ENCODE measurements around the gene RPRD1B.
"Not testable (repeated sequence)": the region's sequence is repeated elsewhere in the genome, so short reads cannot be mapped to it uniquely, and the experiment has no call there.

RPRD1B gene

DNA sequence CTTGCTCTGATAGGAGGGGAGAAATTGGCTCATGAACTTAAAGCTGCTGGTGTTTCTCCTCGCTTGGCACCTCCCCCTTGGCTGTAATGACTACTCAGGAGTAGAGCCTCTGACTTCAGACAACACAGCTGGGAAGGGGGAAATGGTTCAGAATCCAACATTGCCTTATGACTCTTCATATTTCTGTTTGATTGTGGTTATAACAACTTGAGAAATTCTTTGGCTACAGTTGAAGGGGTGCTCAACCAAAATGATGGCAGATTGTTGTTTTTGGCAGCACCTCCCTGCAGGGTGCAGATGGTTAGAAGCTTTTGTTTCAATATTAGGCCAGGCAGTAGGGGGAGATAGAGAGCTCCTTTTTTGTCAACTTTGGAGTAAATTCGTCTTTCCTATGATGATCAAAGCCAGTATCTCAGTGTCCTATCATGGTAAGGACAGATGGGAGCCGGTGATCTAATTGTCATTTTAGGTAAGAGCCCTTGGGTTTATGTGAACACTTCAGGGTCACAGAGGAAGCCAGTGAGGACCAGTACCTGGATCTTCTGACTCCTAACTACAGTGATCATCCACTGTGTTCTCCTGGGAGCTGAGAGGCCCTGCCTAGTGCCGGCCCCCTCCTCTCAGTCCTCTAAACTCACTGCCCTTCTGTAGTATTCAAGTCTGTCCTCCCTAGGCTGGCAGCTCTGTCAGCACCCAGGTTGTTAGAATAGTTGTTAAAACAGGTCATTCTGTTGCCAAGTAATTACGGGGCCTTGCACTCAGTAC is 39.9 kb downstream of the RPRD1B start:
- DNase-seq (ENCODE audit: low spot score): peak; percentile 68

DNA sequence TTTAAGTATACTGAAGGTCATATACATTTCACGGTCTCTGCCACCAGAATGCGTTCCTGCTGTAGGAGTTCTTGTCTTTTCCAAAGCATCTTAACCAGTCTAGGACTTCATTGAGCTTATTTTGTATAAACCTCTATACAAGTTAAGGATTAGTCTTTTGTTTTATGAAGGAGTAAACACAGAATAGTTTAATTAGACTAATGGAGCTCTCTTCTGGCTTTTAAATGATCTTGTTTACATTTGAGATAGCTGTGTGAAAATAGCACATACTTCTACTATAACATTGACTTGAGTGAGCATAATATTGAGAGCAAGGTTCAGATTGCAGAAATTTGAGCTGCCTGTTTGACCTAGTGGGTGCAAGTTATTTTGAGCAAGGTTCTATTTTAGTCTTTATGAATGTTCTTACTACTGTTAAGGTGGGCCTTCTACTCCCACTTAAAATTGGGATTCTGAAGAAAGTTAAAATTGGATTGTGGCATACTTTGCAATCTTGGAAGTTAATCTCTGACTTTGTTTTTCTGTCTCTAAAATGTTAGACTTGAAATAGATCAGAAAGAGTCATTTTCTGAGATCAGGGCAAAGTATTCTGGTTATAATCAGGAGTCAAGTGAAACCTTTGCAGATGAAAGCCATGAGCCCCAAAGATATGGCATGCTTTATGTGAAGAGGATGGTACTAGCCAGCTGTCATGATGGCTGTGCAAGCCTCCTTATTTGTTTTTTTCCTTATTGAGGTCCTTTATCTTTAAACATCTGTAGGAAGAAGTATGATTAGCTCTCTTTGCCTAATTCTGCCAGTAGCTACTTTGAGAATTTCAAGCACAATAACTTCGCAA is 41.8 kb downstream of the RPRD1B start:
- no peak for DNase-seq (ENCODE audit: low spot score)

DNA sequence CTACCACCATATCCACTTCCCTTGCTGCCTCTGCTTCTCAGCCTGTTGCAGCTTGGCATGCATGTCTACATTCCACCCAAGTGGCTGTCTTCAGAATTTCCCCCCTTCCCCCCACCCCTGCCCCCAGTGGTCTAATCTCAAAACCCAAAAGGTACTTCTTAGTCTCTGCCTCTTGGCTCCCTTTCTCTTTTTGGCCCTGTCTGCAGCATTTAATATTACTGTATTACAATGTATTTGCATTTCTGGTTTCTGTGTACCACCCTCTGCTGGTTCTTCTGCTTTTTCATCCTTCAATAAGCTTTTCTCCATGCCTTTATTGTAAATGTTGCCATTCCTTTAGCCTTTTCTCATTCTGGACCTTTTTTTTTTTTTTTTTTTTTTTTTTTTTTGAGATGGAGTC is 43.0 kb downstream of the RPRD1B start:
- no peak for DNase-seq (ENCODE audit: low spot score)

GRCh38 chr20:38078084-38078483 is 44.5 kb downstream of the RPRD1B start:
- no peak for DNase-seq (ENCODE audit: low spot score)

DNA sequence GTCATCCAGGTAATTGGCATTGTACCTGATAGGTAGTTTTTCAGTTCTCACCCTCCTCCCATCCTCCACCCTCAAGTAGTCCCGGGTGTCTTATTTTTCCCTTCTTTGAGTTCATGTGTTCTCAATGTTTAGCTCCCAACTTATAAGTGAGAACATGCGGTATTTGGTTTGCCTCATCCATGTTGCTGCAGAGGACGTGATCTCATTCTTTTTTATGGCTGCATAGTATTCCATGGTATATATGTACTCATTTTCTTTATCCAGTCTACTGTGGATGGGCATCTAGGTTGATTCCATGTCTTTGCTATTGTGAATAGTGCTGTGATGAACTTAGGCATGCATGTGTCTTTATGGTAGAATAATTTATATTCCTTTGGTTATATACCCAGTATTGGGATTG is 45.8 kb downstream of the RPRD1B start:
- no peak for DNase-seq (ENCODE audit: low spot score)

GRCh38 chr20:38081575-38081974 is 48.0 kb downstream of the RPRD1B start:
- no peak for DNase-seq (ENCODE audit: low spot score)

DNA sequence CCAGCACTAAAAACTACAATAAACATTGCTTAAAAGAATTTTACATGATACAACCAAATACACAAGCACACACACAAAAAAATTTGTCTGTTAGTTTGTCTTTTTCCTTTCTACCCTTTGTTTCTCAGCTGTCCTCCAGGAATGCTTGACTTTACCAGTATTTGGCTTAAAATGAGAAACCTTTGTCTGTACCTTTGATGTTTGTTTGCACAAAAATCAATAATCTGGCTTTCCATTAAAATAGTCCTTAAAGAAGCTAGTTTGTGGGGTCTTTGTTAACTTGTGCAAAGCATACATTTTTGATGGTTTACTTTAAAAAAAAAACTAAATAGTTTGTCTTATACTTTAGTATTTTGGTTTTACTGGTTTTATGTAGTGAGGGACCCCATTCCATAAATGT is 49.3 kb downstream of the RPRD1B start:
- DNase-seq (ENCODE audit: low spot score): no peak

- no peak for DNase-seq (ENCODE audit: low spot score)
Observed at GRCh38 chr20:38083338-38084048, 49.9 kb downstream of the RPRD1B start.

DNA sequence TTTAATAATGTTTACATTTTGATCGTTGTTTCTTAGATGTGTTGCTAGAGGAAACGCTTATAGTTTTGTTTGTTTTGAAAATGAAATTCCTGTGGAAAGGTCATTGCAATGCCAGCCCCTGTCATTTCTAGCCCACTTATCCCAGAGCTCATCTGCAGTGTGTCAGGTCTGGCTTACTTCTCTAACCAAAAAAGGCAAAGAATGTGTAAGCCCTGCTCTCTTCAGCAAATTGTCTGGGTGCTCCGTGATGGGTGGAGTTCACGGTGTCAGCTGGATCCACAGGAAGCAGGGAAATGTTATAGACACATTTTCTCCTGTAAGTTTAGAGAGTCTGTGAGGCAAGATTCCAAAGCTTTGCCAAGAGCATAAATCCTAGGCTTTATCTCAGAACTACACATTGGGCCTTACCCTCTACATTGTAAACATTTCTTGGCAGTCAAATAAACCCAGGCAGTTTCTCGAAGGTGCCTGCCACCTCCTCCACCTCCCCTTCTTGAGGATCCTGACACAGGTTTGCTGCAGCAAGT is 50.9 kb downstream of the RPRD1B start:
- DNase-seq (ENCODE audit: low spot score): no peak

DNA sequence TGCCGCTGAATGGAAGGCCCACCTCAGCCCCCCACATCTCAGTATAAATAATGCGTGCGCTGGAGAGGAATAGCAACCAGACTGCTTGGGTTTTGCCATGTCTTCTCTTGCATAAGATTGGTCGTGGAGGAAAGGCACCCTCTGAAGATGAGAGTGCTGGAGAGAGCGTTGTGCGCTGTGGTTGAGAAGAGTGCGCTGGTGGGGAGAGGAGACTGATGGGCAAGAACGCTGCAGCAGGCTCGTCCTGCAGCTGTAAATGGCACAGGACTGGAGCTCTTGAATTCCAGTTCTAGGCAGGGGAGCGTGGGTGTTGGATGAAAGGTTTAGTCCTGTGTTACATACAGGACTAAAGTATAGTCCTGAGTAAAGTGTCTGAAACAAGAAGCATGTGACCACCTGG is 51.5 kb downstream of the RPRD1B start:
- DNase-seq (ENCODE audit: low spot score): no peak

DNA sequence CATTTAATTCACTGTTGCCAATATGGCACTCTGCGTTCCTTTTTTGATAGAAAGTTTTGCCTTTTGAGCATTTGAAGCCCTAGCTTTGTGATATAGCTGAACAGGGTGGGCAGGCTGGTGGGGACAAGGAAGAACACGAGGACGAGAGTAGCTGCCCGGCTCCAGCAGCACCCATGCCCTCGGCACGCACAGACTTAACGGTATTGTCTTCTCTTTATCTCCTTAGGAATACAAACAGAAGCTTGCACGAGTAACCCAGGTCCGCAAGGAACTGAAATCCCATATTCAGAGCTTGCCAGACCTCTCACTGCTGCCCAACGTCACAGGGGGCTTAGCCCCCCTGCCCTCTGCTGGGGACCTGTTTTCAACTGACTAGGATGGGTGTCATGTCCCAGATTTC is 56.0 kb downstream of the RPRD1B start:
- no peak for DNase-seq (ENCODE audit: low spot score)

GRCh38 chr20:38090061-38090460 is 56.5 kb downstream of the RPRD1B start:
- no peak for DNase-seq (ENCODE audit: low spot score)

DNA sequence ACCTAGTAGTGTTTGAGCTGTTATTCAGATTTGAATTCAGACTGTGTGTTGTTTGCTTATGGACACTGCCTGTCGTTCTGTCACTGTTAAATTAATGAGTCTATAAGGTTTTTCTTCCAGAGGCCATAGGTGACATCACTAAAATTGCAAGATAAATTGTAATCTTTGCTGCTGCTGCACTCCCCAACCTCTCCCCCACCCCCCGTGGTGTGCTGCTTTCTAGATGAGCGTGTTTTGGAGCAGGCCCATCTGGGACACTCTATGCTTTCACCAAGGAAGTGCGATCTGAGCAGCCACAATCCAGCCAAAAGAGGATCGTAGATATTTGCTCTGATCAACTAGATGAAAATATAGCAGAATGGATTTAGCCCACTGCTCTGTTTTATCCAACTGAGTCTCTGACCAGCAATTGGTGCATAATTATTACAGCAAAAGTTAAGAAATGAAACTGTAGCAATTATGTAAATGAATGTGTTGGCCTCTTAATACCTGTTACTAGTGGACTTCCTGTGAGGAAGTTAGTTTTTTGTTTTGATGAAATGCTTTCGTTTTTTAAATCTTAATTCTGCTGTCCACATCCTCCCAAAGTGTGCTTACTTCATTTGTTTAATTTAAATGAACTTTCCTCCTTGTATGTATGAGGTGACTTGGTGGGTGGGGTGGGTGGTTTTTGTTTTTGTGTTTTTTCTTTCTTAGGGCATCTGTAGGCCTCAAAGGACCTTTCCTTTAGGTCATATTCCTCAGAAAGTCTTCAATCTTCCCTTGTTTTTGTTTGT is 58.1 kb downstream of the RPRD1B start:
- no peak for DNase-seq (ENCODE audit: low spot score)

DNA sequence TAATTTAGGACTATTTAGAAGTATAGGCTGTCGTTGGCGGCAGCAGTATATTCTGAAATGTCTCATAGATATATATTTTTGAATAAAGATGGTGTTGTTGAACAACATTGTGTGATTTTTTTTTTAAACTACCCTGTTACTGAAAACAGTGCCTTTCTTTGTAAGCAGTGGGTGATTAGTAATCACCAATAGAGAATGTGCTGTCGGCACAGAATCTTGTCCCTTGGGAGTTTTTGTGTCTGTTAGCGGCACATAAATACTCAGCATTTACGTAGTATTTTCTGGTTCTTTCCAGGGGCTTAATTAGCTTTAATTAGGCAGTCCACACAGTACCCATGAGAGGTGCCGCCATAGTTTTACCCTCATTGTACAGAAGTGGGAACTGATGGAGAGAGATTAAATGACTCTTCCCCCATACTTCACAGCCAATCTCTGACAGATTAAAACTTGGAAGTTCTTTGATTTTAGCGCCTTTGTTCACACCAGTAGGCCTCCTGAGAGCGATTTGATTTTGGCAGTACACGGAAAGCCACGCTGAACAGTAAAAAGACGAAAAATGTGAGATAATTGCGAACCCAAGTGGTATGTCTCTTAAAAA is 58.8 kb downstream of the RPRD1B start:
- no peak for DNase-seq (ENCODE audit: low spot score)

- DNase-seq (ENCODE audit: low spot score): no peak
Observed at GRCh38 chr20:38092915-38093314, 59.4 kb downstream of the RPRD1B start.

DNA sequence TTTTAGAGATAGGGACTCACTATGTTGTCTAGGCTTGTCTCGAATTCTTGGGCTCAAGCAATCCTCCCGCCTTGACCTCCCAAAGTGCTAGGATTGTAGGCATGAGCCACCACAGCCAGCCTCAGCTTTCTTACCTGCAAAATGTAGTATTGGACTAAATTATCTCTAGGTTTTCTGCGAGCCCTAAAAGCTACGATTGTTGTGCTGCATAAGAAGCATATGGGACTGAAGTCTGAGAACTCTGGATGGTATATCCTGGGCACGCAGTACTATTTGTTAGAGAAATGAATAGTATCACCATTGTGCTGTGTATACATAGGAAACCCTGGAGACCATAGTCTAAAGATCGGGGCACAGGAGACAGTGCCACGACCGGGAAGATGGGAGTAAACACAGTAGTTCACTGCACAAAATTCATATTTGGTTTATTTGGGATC is 60.1 kb downstream of the RPRD1B start:
- DNase-seq (ENCODE audit: low spot score): no peak

- no peak for DNase-seq (ENCODE audit: low spot score)
Observed at GRCh38 chr20:38094373-38094891, 60.9 kb downstream of the RPRD1B start.

- DNase-seq (ENCODE audit: low spot score): no peak
Observed at GRCh38 chr20:38095017-38095686, 61.6 kb downstream of the RPRD1B start.

DNA sequence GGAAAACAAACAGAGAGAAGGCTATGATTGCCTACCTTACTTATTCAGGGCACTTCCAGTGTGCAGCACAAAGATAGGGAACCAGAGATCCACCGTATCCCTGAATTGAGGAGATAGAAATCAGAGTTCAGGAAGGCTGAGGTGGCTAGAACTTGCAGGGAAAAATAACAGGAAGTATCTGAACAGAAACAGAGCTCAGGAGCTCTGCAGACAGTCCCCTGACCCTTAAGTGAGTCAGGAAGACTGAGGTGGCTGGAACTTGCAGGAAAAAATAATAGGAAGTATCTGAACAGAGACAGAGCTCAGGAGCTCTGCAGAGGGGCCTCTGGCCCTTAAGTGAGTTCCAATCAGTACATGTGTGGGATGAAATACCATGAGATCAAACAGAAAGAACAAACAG is 65.4 kb downstream of the RPRD1B start:
- no peak for DNase-seq (ENCODE audit: low spot score)

DNA sequence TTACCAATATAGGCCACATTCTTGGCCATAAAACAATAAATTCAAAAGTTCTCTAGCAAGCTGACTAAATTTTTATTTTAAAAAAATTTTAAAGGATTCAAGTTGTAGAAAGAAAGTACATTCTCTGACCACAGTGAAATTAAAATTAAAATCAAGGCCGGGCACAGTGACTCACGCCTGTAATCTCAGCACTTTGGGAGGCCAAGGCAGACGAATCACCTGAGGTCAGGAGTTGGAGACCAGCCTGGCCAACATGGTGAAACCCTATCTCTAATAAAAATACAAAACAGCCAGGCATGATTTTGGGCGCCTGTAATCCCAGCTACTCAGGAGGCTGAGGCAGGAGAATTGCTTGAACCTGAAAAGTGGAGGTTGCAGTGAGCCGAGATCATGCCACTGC is 68.7 kb downstream of the RPRD1B start:
- not testable (repeated sequence) for DNase-seq (ENCODE audit: low spot score)

- no peak for DNase-seq (ENCODE audit: low spot score)
Observed at GRCh38 chr20:38104285-38104684, 70.7 kb downstream of the RPRD1B start.
